Measurements from ENCODE around the gene RIPK4. TPM values are rescaled to one million over a fixed set of nuclear protein-coding genes. Genes with fewer than 3 reads are reported as not detected.

RIPK4 gene
- total and polyA plus RNA-seq, 9 donors = 0.08 to 12.4 (median 0.90) TPM

- Histone ChIP-seq H3K9me3 (no peaks in the 10 kb centered on the region), H3K4me3 (no peak overlapping the region), H3K27ac (no peak overlapping the region), H3K27me3 (no peaks in the 10 kb centered on the region), H3K36me3 (no peaks in the 10 kb centered on the region), H3K4me1 (ENCODE audit: insufficient read depth) (no peaks in the 10 kb centered on the region)
- WGBS, 3 donors = 87 to 91% (median 90%) methylated on average over 13 of the region's 13 CpGs
- no peak for DNase-seq
- no peak for TF ChIP-seq POLR2A (IDR thresholded peaks at IDR 0.05)
- TF ChIP-seq EP300 (IDR thresholded peaks at IDR 0.05) = no peak
- no peak for TF ChIP-seq CTCF (IDR thresholded peaks at IDR 0.05)
- intact Hi-C loops (cut with DNase I) = loop anchor here in 2 of 4 donors (10.0 kb wide), 3 partner anchors 64 to 526 kb away; partner anchors contain the start of gene PRDM15 (in 1 of the 2)
These were observed 43.7 kb upstream of the RIPK4 start for GRCh38 chr21:41810597-41810932.

- intact Hi-C loops (cut with DNase I) = loop anchor here in 2 of 4 donors (10.0 kb wide), 3 partner anchors 65 to 525 kb away; partner anchors contain the start of gene PRDM15 (in 1 of the 2)
These were observed 43.2 kb upstream of the RIPK4 start for GRCh38 chr21:41809891-41810596.

GRCh38 chr21:41808846-41809245, 42.0 kb upstream of the RIPK4 start:
- intact Hi-C loops (cut with DNase I) = no loop called here
- Histone ChIP-seq H3K4me3 (no peak overlapping the region), H3K27me3 (no peaks in the 10 kb centered on the region), H3K36me3 (no peaks in the 10 kb centered on the region), H3K27ac (no peak overlapping the region), H3K9me3 (no peaks in the 10 kb centered on the region), H3K4me1 (ENCODE audit: insufficient read depth) (no peaks in the 10 kb centered on the region)
- 94 to 95% (median 94%) methylated on average over 22 of the region's 22 CpGs for WGBS, 3 donors
- TF ChIP-seq EP300 (IDR thresholded peaks at IDR 0.05) (no peak), CTCF (IDR thresholded peaks at IDR 0.05) (no peak), POLR2A (IDR thresholded peaks at IDR 0.05) (no peak)
- DNase-seq = no peak

More at GRCh38 chr21:41809891-41810596, 43.2 kb upstream of the RIPK4 start:
- Histone ChIP-seq H3K27ac (no peak overlapping the region), H3K4me3 (no peak overlapping the region), H3K27me3 (no peaks in the 10 kb centered on the region), H3K9me3 (no peaks in the 10 kb centered on the region), H3K4me1 (ENCODE audit: insufficient read depth) (no peaks in the 10 kb centered on the region), H3K36me3 (no peaks in the 10 kb centered on the region)
- 91 to 94% (median 93%) methylated on average over 34 of the region's 34 CpGs for WGBS, 3 donors
- no peak for TF ChIP-seq CTCF (IDR thresholded peaks at IDR 0.05)
- TF ChIP-seq EP300 (IDR thresholded peaks at IDR 0.05) = no peak
- no peak for TF ChIP-seq POLR2A (IDR thresholded peaks at IDR 0.05)
- DNase-seq = no peak

- WGBS, 3 donors = 91 to 94% (median 92%) methylated on average over 15 to 18 of the region's 18 CpGs
- Histone ChIP-seq H3K27me3 (no peaks in the 10 kb centered on the region), H3K4me1 (ENCODE audit: insufficient read depth) (peaks cover 4% of the 10 kb centered on the region), H3K36me3 (no peaks in the 10 kb centered on the region), H3K4me3 (no peak overlapping the region), H3K9me3 (no peaks in the 10 kb centered on the region), H3K27ac (no peak overlapping the region)
- intact Hi-C loops (cut with DNase I) = no loop called here
- TF ChIP-seq CTCF (IDR thresholded peaks at IDR 0.05) = no peak
- TF ChIP-seq POLR2A (IDR thresholded peaks at IDR 0.05) = no peak
- no peak for TF ChIP-seq EP300 (IDR thresholded peaks at IDR 0.05)
- DNase-seq = no peak
These were observed 41.2 kb upstream of the RIPK4 start for GRCh38 chr21:41808094-41808493.

Measured in ovary (tissue), 9 donors.